A172 (cell line): ENCODE measurements around the gene KHK. TPM values are rescaled to one million over a fixed set of nuclear protein-coding genes. Genes with fewer than 3 reads are reported as not detected.

Experiments used
- DNase-seq: peaks from one replicate; pipeline ENCODE4 v3.0.0-alpha.2; 2015; ENCODE audit warnings: low spot score
- total RNA-seq: library from RNA; depleted of rRNA; stranded (reverse); fragments of >200 nt; shearing (Covaris generic); gene quantifications from 2 replicates; pipeline ENCODE4 v1.2.3, GENCODE V29; 2014

Gene KHK
- total RNA-seq, 1 experiment from 2014 or later = 10.3 TPM

- DNase-seq = no peak
These were observed 4.4 kb upstream of the KHK start for GRCh38 chr2:27081984-27082772.

- DNase-seq = no peak
These were observed 3.7 kb upstream of the KHK start for GRCh38 chr2:27082773-27083409.

- no peak for DNase-seq
These were observed 2.9 kb upstream of the KHK start for GRCh38 chr2:27083410-27084296.

GRCh38 chr2:27084297-27085061 lies 2.1 kb upstream of the KHK start:
- DNase-seq = no peak

- DNase-seq = no peak
These were observed 1.4 kb upstream of the KHK start for GRCh38 chr2:27085062-27085672.

- DNase-seq = peak; percentile 44
These were observed 891 bp upstream of the KHK start for GRCh38 chr2:27085673-27086089.

GRCh38 chr2:27086090-27086723 lies 365 bp upstream of the KHK start:
- peak; percentile 82 for DNase-seq

GRCh38 chr2:27087823-27088410 lies 1.3 kb downstream of the KHK start:
- DNase-seq = no peak

- no peak for DNase-seq
These were observed 2.1 kb downstream of the KHK start for GRCh38 chr2:27088634-27089033.

GRCh38 chr2:27089111-27089954 lies 2.8 kb downstream of the KHK start:
- DNase-seq = no peak

GRCh38 chr2:27091746-27092695 lies 5.4 kb downstream of the KHK start:
- DNase-seq = no peak

GRCh38 chr2:27092696-27093429 lies 6.3 kb downstream of the KHK start:
- DNase-seq = no peak

- DNase-seq = no peak
These were observed 7.1 kb downstream of the KHK start for GRCh38 chr2:27093430-27094352.

GRCh38 chr2:27094353-27094984 lies 7.9 kb downstream of the KHK start:
- DNase-seq = no peak

- DNase-seq = no peak
These were observed 8.8 kb downstream of the KHK start for GRCh38 chr2:27095427-27095744.
